Psoas muscle (tissue), 8 donors: ENCODE data around the gene ANKRD55. TPM values are rescaled to one million over a fixed set of nuclear protein-coding genes. Genes with fewer than 3 reads are reported as not detected.
"Not testable (repeated sequence)": the region's sequence is repeated elsewhere in the genome, so short reads cannot be mapped to it uniquely, and the experiment has no call there.

Source experiments
- ATAC-seq, 4 donors: fragments of 200-7000 bp; cut with Tn5 transposase; one replicate each; pipeline ENCODE4 v1.9.1; 2020; ENCODE audit warnings: moderate library complexity in 3 of 4, mild to moderate bottlenecking in 2 of 4
- DNase-seq, 2 donors: peaks; one replicate each; pipeline ENCODE4 v3.0.0-alpha.2; 2020
- H3K27ac ChIP-seq: fragments of 200-600 bp; one replicate; pipeline ENCODE4 v1.8.0; 2022
- H3K27me3 ChIP-seq, 3 donors: fragments of 200-600 bp in 1 of 3; one replicate each; pipeline versions ENCODE4 v1.6.1 to v1.8.0; 2013 to 2022; ENCODE audit warnings: low read length in 2 of 3, mild to moderate bottlenecking in 2 of 3, moderate library complexity in 1 of 3; ENCODE audit not compliant: insufficient read depth in 3 of 3
- H3K36me3 ChIP-seq, 2 donors: fragments of 200-600 bp in 1 of 2; one replicate each; pipeline versions ENCODE4 v1.6.1 to v1.8.0; 2013 to 2022; ENCODE audit warnings: low read depth in 1 of 2, mild to moderate bottlenecking in 1 of 2, moderate library complexity in 1 of 2; ENCODE audit not compliant: insufficient read depth in 1 of 2
- H3K4me1 ChIP-seq: fragments of 200-600 bp; one replicate; pipeline ENCODE4 v1.8.0; 2022
- H3K4me3 ChIP-seq: fragments of 200-600 bp; one replicate; pipeline ENCODE4 v1.8.0; 2022; ENCODE audit warnings: mild to moderate bottlenecking
- H3K9me3 ChIP-seq: fragments of 200-600 bp; one replicate; pipeline ENCODE4 v1.8.0; 2022
- WGBS, 3 donors: extraction: QIAGEN DNeasy Blood & Tissue Kit; methylation state at CpG; one replicate each; pipeline versions ENCODE4 v1.1.6 to v1.1.7; 2013; 5-methylcytosine and 5-hydroxymethylcytosine counted together
- intact Hi-C, 2 donors: fragments of 100-400 bp; cut with DNase I; formaldehyde crosslinking; loops; one replicate each; pipeline versions ENCODE4 v1.11.0 to v1.14.2; 2022
- polyA plus RNA-seq, 3 donors: library from polyadenylated mRNA; stranded (reverse); fragments of 200-250 nt; gene quantifications; one replicate each; pipeline ENCODE4 v1.2.3, GENCODE V29; 2013
- total RNA-seq, 4 donors: library from RNA; stranded (reverse); fragmentation: NEBNext Ultra II Directional in 2 of 4; extraction: Animal tissue kit (Norgen Biotek cat#: 25700) in 2 of 4; gene quantifications; one replicate each; pipeline versions ENCODE4 v1.2.1 to v1.2.4, GENCODE V29; 2021 to 2023
- TF ChIP-seq, protein P1 (sequence below): fragments of 200-600 bp; IDR thresholded peaks from one replicate; pipeline ENCODE4 v1.8.0; 2022; ENCODE audit warnings: antibody characterized with exemption
- donor health status: healthy with polysubstance abuse.
- donor health status: DM: no; HTN: no; CAD: no; lungs with moderate emphysema.
- donor health status: Bipolar disorder and iron deficiency.
- donor health status: healthy.
- donor health status: DM: yes; HTN: yes; CAD: no.
- donor health status: DM: no; HTN: no; CAD: no.
- donor health status: DM: no; HTN: no; CAD: no.
- donor health status: DM: yes; HTN: yes; CAD: no.

Gene ANKRD55
- total and polyA plus RNA-seq, 7 donors: 0.01 to 0.04 TPM; not detected in 5

- H3K4me1 ChIP-seq: no peaks in the 10 kb centered on the region
- DNase-seq (no peak), ATAC-seq (no peak)
- H3K9me3 ChIP-seq: no peaks in the 10 kb centered on the region
- TF ChIP-seq, protein P1, sequence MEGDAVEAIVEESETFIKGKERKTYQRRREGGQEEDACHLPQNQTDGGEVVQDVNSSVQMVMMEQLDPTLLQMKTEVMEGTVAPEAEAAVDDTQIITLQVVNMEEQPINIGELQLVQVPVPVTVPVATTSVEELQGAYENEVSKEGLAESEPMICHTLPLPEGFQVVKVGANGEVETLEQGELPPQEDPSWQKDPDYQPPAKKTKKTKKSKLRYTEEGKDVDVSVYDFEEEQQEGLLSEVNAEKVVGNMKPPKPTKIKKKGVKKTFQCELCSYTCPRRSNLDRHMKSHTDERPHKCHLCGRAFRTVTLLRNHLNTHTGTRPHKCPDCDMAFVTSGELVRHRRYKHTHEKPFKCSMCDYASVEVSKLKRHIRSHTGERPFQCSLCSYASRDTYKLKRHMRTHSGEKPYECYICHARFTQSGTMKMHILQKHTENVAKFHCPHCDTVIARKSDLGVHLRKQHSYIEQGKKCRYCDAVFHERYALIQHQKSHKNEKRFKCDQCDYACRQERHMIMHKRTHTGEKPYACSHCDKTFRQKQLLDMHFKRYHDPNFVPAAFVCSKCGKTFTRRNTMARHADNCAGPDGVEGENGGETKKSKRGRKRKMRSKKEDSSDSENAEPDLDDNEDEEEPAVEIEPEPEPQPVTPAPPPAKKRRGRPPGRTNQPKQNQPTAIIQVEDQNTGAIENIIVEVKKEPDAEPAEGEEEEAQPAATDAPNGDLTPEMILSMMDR: no peak
- no peak overlapping the region for H3K4me3 ChIP-seq
- intact Hi-C loops: no loop called here
- H3K27ac ChIP-seq: no peak overlapping the region
- no peaks in the 10 kb centered on the region for H3K27me3 ChIP-seq
- no peaks in the 10 kb centered on the region for H3K36me3 ChIP-seq
These were observed 126.3 kb downstream of the ANKRD55 start for GRCh38 chr5:56106837-56107236.

- no peaks in the 10 kb centered on the region for H3K36me3 ChIP-seq
- intact Hi-C loops: no loop called here
These were observed 127.4 kb downstream of the ANKRD55 start for GRCh38 chr5:56105511-56106291.

DNA sequence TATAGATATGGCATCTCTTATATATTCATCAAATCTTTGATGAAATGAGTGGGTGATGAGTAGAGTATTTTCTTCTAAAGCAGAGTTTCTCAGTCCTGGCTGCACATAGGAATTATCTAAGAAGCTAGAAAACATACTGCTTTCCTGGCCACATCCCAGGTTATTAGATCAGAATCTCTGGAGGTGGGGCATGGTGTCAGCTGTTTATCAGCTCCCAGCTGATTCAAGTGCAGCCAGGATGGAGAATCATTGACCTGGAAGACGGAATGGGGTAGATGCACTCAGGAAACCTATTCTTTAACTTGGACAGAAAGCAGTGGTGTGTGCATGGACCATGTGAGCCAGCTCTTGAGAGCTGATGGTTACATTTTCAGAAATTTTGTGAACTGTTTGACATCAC, 130.2 kb downstream of the ANKRD55 start:
- DNase-seq (no peak), ATAC-seq (no peak)
- no peak overlapping the region for H3K4me3 ChIP-seq
- no peaks in the 10 kb centered on the region for H3K4me1 ChIP-seq
- WGBS, 3 donors: 19 to 26% (median 23%) methylated on average over 1 of the region's 1 CpG
- intact Hi-C loops: no loop called here
- no peaks in the 10 kb centered on the region for H3K9me3 ChIP-seq
- H3K36me3 ChIP-seq: no peaks in the 10 kb centered on the region
- TF ChIP-seq, protein P1: no peak
- H3K27ac ChIP-seq: no peak overlapping the region
- no peaks in the 10 kb centered on the region for H3K27me3 ChIP-seq

More at GRCh38 chr5:56105511-56106291, 127.4 kb downstream of the ANKRD55 start:
- ATAC-seq: no peak
- H3K4me1 ChIP-seq: no peaks in the 10 kb centered on the region
- no peak for DNase-seq
- H3K27ac ChIP-seq: no peak overlapping the region
- no peaks in the 10 kb centered on the region for H3K9me3 ChIP-seq
- H3K27me3 ChIP-seq: no peaks in the 10 kb centered on the region
- TF ChIP-seq, protein P1: no peak
- WGBS, 3 donors: 66 to 72% (median 70%) methylated on average over 6 of the region's 6 CpGs
- no peak overlapping the region for H3K4me3 ChIP-seq

DNA sequence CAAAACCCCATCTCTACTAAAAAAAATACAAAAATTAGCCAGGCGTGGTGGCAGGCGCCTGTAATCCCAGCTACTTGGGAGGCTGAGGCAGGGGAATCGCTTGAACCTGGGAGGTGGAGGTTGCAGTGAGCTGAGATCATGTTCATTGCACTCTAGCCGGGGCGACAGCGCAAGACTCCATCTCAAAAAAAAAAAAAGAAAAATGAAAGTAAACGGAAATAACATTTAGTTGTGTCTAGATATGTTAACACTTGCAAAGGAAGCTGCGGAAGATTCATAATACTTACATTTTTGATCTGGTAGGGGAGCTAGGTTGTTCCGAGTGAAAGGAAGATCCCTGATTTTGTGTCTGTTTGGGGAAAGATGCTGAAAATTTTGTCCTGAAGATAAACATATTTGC, 130.9 kb downstream of the ANKRD55 start:
- DNase-seq, H3K27me3 ChIP-seq, H3K4me3 ChIP-seq, H3K9me3 ChIP-seq, ATAC-seq, H3K36me3 ChIP-seq, intact Hi-C loops, H3K27ac ChIP-seq, H3K4me1 ChIP-seq: not testable (repeated sequence)
- 92 to 93% (median 92%) methylated on average over 9 of the region's 9 CpGs for WGBS, 3 donors

- TF ChIP-seq, protein P1: no peak
- ATAC-seq (no peak), DNase-seq (no peak)
- WGBS, 3 donors: 91 to 97% (median 95%) methylated on average over 3 of the region's 3 CpGs
- Histone ChIP-seq H3K27ac (no peak overlapping the region), H3K4me3 (no peak overlapping the region), H3K27me3 (no peaks in the 10 kb centered on the region), H3K36me3 (no peaks in the 10 kb centered on the region), H3K9me3 (no peaks in the 10 kb centered on the region), H3K4me1 (no peaks in the 10 kb centered on the region)
- intact Hi-C loops: no loop called here
These were observed 131.9 kb downstream of the ANKRD55 start for GRCh38 chr5:56101180-56101579.
